ENCODE results near the gene BACH2.
"Not testable (repeated sequence)": the region's sequence is repeated elsewhere in the genome, so short reads cannot be mapped to it uniquely, and the experiment has no call there.

Gene BACH2

GRCh38 chr6:90039911-90040310, 256.7 kb downstream of the BACH2 start:
- DNase-seq (ENCODE audit: low read depth in 1 of 2, low spot score in 1 of 2), result no peak

DNA sequence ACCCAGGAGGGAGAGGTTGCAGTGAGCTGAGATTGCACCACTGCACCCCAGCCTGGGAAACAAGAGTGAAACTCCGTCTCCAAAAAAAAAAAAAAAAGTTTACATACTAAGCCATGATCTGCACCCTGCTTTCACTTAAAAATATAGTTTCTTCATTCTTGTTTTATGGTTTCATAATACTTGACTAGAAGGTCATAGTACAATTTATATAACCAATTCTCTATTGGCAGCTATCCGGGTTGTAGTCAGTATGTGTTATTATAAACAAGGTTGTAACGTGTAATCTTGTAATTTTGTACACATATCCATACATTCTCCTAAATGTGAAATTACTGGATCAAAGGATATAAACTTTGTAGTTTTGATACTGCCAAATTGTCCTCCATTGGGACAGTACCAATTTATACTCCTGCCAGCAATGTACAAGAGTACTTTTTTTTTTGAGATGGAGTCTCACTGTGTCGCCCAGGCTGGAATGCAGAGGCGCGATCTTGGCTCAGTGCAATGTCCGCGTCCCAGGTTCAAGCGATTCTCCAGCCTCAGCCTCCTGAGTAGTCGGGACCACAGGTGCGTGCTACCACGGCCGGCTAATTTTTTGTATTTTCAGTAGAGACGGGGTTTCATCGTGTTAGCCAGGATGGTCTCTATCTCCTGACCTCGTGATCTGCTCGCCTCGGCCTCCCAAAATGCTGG, 257.5 kb downstream of the BACH2 start:
- DNase-seq (ENCODE audit: low read depth in 1 of 2, low spot score in 1 of 2), result no peak

GRCh38 chr6:90036963-90037362, 259.7 kb downstream of the BACH2 start:
- DNase-seq (ENCODE audit: low read depth in 1 of 2, low spot score in 1 of 2), result no peak

GRCh38 chr6:90035047-90035723, 261.5 kb downstream of the BACH2 start:
- DNase-seq (ENCODE audit: low read depth in 1 of 2, low spot score in 1 of 2), result no peak

GRCh38 chr6:90033746-90034271, 262.8 kb downstream of the BACH2 start:
- no peak for DNase-seq (ENCODE audit: low read depth in 1 of 2, low spot score in 1 of 2)

- DNase-seq (ENCODE audit: low read depth in 1 of 2, low spot score in 1 of 2), result not testable (repeated sequence)
Measured at GRCh38 chr6:90032489-90033212, 264.0 kb downstream of the BACH2 start.

GRCh38 chr6:90028995-90029635, 267.5 kb downstream of the BACH2 start:
- no peak for DNase-seq (ENCODE audit: low read depth in 1 of 2, low spot score in 1 of 2)

- no peak for DNase-seq (ENCODE audit: low read depth in 1 of 2, low spot score in 1 of 2)
Measured at GRCh38 chr6:90028066-90028778, 268.4 kb downstream of the BACH2 start.

DNA sequence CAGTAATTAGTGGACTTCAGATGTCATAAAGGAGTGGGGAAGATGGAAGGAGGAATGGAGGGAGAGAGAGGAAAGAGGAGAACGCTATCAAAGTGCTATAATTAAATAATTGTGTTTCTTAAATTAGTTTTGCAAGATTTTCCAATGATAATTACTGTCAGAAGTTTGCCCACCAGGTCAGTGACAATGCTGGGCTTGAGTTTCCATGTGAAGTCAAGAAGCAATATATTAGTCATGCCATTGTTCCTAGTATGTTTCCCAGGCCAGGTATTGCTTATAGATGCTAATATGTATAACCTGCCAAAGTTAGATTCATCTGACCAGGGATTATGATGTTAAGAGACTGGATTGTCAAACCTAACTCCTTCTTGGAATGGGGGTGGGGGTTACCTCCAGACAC, 270.4 kb downstream of the BACH2 start:
- DNase-seq (ENCODE audit: low read depth in 1 of 2, low spot score in 1 of 2), result no peak

- no peak for DNase-seq (ENCODE audit: low read depth in 1 of 2, low spot score in 1 of 2)
Measured at GRCh38 chr6:90025523-90026061, 271.1 kb downstream of the BACH2 start.

GRCh38 chr6:90024633-90025032, 272.0 kb downstream of the BACH2 start:
- no peak for DNase-seq (ENCODE audit: low read depth in 1 of 2, low spot score in 1 of 2)

GRCh38 chr6:90021711-90022110, 274.9 kb downstream of the BACH2 start:
- no peak for DNase-seq (ENCODE audit: low read depth in 1 of 2, low spot score in 1 of 2)

DNA sequence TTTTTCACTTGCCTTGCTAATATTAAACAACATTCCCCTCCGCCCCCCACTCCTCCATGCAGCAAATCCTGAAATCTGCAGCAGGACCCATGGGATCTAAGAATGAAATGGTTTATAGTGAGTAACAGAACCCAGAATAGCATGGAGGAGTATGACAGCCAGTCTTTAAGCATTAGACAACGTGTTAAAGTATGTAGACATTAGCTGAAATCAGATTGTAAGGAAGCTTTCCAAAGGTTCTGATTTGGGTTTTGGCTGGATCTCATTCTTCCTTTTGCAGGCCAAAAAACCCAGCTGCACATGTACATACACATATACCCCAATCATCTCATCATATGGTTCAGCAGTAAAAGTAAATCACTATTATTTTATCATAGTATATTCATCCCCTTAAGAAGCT, 275.9 kb downstream of the BACH2 start:
- DNase-seq (ENCODE audit: low read depth in 1 of 2, low spot score in 1 of 2), result no peak

DNA sequence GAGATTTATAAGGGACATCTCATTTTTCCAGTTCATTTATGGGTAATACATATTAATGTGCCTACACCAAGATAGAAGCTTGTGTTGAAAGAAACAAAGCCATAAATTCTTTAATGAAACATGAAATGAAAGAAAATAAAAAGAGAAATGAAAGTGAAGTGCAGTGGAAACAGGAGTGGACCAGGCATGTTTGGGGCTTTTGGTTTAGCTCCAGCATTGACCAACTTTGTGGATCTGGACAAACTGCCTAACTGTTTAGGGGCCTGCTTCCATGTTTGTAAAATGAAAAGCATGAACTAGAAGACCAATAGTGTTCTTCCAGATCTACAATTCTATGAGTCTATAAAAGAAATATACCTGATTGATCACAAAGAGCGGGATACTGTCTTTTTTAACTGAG, 277.4 kb downstream of the BACH2 start:
- DNase-seq (ENCODE audit: low read depth in 1 of 2, low spot score in 1 of 2), result no peak

GRCh38 chr6:90015883-90016282, 280.8 kb downstream of the BACH2 start:
- DNase-seq (ENCODE audit: low read depth in 1 of 2, low spot score in 1 of 2), result no peak

DNA sequence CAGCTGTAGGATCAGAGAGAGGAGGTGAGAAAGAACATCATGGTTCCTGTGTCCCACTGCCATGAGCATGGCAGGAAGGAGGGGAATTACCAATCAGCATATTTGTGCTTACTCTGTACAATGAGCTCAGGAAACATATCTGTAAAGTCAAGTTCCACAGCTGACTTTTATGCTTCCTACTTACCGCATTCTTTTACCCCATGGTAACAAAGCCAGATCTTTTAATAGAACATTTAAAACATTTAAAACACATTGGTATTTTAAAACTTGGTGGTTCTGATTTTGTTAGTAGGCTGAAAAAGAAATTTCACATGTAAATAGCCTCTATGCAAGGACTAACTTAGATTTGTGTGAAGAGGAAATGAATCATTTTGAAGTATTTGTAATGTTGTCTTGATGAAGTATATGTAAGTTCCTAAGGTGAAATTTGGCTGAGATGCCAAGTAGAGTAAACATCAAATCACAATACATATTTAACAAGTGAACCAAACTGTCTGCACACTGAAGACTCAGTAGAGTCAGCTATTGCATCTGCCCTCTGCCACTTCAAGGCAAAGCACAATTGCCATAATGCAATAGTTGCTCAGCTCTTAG, 287.6 kb downstream of the BACH2 start:
- DNase-seq (ENCODE audit: low read depth in 1 of 2, low spot score in 1 of 2), result no peak

- DNase-seq (ENCODE audit: low read depth in 1 of 2, low spot score in 1 of 2), result no peak
Measured at GRCh38 chr6:90008189-90008907, 288.3 kb downstream of the BACH2 start.

- DNase-seq (ENCODE audit: low read depth in 1 of 2, low spot score in 1 of 2), result no peak
Measured at GRCh38 chr6:90005048-90005827, 291.4 kb downstream of the BACH2 start.

- DNase-seq (ENCODE audit: low read depth in 1 of 2, low spot score in 1 of 2), result no peak
Measured at GRCh38 chr6:90004511-90004910, 292.1 kb downstream of the BACH2 start.

All from stimulated activated CD4-positive, alpha-beta T cell treated with anti-CD3 and anti-CD28 coated beads, Interleukin-15, amount 100 ng/mL, for 1 hour (primary cell).